ENCODE results near the gene OPCML. TPM values are rescaled to one million over a fixed set of nuclear protein-coding genes. Genes with fewer than 3 reads are reported as not detected.

The OPCML gene
- total RNA-seq, 2 donors from 2014 or later: not detected

DNA sequence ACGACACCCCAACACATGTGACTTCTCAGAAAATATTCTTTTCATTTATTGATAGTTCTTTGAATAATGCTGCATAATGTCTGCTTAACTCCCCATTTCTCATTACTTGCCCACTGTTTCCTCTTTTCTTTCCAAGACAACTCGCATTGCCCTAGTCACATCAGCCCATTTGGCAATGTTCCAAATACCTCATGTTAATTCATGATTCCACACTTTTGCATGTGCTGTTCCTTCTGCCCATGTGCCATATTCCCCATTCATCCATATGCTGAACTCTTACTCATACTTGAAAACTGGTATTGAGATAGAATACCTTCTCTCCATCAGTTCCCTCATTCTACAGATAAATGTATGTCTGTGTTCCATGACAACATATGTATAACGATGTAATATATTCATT, 993.7 kb downstream of the OPCML start:
- Histone ChIP-seq H3K36me3 (no peaks in the 10 kb centered on the region), H3K9me3 (no peaks in the 10 kb centered on the region), H3K4me1 (ENCODE audit: control insufficient read depth in 1 of 2, low read depth in 2 of 2) (no peaks in the 10 kb centered on the region), H3K4me3 (no peak overlapping the region), H3K27me3 (replicated peaks; ENCODE audit: insufficient read depth) (no peaks in the 10 kb centered on the region), H3K27ac (no peak overlapping the region)
- DNase-seq (ENCODE audit: low spot score) (no peak), ATAC-seq (ENCODE audit: insufficient number of reproducible peaks, low FRiP score, low read depth) (no peak)
- TF ChIP-seq CTCF (IDR thresholded peaks at IDR 0.05): no peak

DNA sequence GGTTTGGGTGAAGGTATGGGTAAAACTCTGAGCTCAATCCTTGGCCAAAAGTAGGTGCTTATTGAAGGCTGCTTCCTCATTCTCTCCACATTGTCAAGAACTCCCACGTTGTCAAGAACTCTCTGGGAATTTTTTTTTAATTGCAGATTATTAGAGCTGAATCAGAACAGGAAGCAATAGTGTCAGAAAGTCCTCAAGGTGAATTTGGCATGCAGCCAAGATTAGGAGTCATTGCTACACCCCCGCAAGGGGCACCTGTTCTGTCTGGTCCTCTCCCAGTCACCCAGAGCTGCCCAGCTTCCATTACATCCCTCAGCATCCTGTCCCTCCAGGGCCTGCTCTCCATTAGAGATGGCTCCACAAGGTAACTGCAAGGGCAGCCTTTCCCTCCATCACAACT, 996.5 kb downstream of the OPCML start:
- ATAC-seq (ENCODE audit: insufficient number of reproducible peaks, low FRiP score, low read depth) (no peak), DNase-seq (ENCODE audit: low spot score) (no peak)
- no peak for TF ChIP-seq CTCF (IDR thresholded peaks at IDR 0.05)
- Histone ChIP-seq H3K9me3 (no peaks in the 10 kb centered on the region), H3K36me3 (no peaks in the 10 kb centered on the region), H3K4me1 (ENCODE audit: control insufficient read depth in 1 of 2, low read depth in 2 of 2) (no peaks in the 10 kb centered on the region), H3K27me3 (replicated peaks; ENCODE audit: insufficient read depth) (no peaks in the 10 kb centered on the region), H3K4me3 (no peak overlapping the region), H3K27ac (no peak overlapping the region)

DNA sequence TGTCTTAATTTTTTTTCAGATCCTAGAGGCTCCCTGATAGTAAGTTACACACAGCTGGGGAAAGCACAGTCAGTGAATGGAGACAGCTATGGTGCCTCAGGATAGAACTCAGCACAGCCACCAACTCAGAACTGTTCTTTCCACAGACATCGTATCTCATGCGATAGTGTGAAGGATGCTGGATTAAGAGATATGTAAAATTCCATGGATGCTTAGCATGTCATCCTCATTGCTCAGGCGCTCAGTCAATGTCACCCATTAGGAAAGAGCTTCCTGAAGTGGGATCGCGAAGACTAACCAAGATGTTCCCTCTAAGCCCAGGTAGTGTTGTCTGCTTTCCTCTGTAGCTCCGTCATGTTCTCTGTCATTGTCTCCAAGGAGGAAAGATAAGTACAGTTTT, 1000.4 kb downstream of the OPCML start:
- H3K4me3 ChIP-seq: no peak overlapping the region
- H3K27ac ChIP-seq: no peak overlapping the region
- no peaks in the 10 kb centered on the region for H3K36me3 ChIP-seq
- TF ChIP-seq CTCF (IDR thresholded peaks at IDR 0.05): no peak
- H3K9me3 ChIP-seq: no peaks in the 10 kb centered on the region
- ATAC-seq (ENCODE audit: insufficient number of reproducible peaks, low FRiP score, low read depth) (no peak), DNase-seq (ENCODE audit: low spot score) (no peak)
- no peaks in the 10 kb centered on the region for H3K27me3 ChIP-seq (replicated peaks; ENCODE audit: insufficient read depth)
- H3K4me1 ChIP-seq (ENCODE audit: control insufficient read depth in 1 of 2, low read depth in 2 of 2): no peaks in the 10 kb centered on the region

DNA sequence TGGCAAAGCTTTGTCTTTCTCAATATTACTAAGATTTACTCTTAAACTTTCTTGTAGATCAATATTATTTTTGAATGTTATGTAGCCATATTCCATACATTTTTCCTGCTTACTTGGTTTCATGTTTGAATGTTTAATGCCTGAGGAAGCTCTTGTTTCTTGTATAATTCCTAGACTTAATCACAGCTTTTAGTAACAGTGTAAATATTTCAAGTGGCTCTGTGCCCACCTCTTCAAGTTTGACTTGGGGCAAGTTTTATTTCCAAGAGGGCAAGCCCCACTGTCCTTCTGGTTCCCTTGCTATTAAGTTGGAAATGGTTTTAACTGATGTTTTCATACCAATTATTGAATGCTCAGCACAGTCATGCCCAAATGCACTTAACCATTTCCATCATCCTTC, 1004.1 kb downstream of the OPCML start:
- no peak for TF ChIP-seq CTCF (IDR thresholded peaks at IDR 0.05)
- DNase-seq (ENCODE audit: low spot score): no peak
- Histone ChIP-seq H3K27ac (no peak overlapping the region), H3K4me3 (no peak overlapping the region), H3K9me3 (no peaks in the 10 kb centered on the region), H3K27me3 (replicated peaks; ENCODE audit: insufficient read depth) (no peaks in the 10 kb centered on the region), H3K36me3 (no peaks in the 10 kb centered on the region), H3K4me1 (ENCODE audit: control insufficient read depth in 1 of 2, low read depth in 2 of 2) (no peaks in the 10 kb centered on the region)
- ATAC-seq (ENCODE audit: insufficient number of reproducible peaks, low FRiP score, low read depth): no peak

GRCh38 chr11:132523929-132524328, 1008.4 kb downstream of the OPCML start:
- H3K27me3 ChIP-seq (replicated peaks; ENCODE audit: insufficient read depth): no peaks in the 10 kb centered on the region
- no peaks in the 10 kb centered on the region for H3K36me3 ChIP-seq
- no peak overlapping the region for H3K4me3 ChIP-seq
- no peak for DNase-seq (ENCODE audit: low spot score)
- no peak for TF ChIP-seq CTCF (IDR thresholded peaks at IDR 0.05)
- no peak overlapping the region for H3K27ac ChIP-seq
- H3K4me1 ChIP-seq (ENCODE audit: control insufficient read depth in 1 of 2, low read depth in 2 of 2): no peaks in the 10 kb centered on the region
- ATAC-seq (ENCODE audit: insufficient number of reproducible peaks, low FRiP score, low read depth): no peak
- H3K9me3 ChIP-seq: no peaks in the 10 kb centered on the region

Measured in thoracic aorta (tissue), 2 donors.